ENCODE results near the gene SCG5.

GRCh38 chr15:32715276-32715675 lies 73.8 kb downstream of the SCG5 start:
- TF ChIP-seq CEBPB (IDR thresholded peaks at IDR 0.05) (no peak), TAF1 (IDR thresholded peaks at IDR 0.05; ENCODE audit: low read depth) (no peak), MAX (IDR thresholded peaks at IDR 0.05) (no peak), EP300 (IDR thresholded peaks at IDR 0.05; ENCODE audit: borderline replicate concordance) (no peak), CREB1 (IDR thresholded peaks at IDR 0.05; ENCODE audit: low read depth) (no peak), YY1 (IDR thresholded peaks at IDR 0.05; ENCODE audit: low read depth) (no peak), RAD21 (IDR thresholded peaks at IDR 0.05; ENCODE audit: low read depth) (no peak), FOXM1 (IDR thresholded peaks at IDR 0.05; ENCODE audit: borderline replicate concordance, low read depth) (no peak), REST (IDR thresholded peaks at IDR 0.05; ENCODE audit: low read depth) (no peak), EGR1 (IDR thresholded peaks at IDR 0.05) (no peak), NFIC (IDR thresholded peaks at IDR 0.05) (no peak)
